Measurements from ENCODE around the gene OR51E2.
"Not testable (repeated sequence)": the region's sequence is repeated elsewhere in the genome, so short reads cannot be mapped to it uniquely, and the experiment has no call there.

Gene OR51E2, protein sequence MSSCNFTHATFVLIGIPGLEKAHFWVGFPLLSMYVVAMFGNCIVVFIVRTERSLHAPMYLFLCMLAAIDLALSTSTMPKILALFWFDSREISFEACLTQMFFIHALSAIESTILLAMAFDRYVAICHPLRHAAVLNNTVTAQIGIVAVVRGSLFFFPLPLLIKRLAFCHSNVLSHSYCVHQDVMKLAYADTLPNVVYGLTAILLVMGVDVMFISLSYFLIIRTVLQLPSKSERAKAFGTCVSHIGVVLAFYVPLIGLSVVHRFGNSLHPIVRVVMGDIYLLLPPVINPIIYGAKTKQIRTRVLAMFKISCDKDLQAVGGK

DNA sequence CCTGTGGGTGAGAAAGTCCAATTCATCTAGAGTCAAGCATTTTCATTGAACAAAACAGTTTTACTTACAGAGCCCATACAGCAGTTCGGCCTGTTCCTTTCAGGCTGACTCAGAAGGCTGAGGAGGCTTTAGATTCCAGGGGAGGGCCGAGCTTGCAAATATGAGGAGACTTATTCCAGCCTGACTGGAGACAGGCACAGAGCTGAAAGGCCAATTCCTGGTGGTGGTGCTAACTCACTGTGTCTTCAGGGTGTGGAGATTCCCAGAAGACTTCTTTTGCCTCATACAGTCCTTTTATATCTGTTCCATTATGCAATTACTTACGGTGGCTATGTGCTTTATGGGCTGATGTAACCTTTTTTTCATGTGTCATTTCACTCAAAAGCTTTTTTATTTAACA is at the start of gene OR51E2:
Gene OR51E2, minus strand, starts transcription at position 269 of the 400 bp plus-strand sequence. CDS start 15,142 bp downstream, outside the sequence.
- DNase-seq: no peak

DNA sequence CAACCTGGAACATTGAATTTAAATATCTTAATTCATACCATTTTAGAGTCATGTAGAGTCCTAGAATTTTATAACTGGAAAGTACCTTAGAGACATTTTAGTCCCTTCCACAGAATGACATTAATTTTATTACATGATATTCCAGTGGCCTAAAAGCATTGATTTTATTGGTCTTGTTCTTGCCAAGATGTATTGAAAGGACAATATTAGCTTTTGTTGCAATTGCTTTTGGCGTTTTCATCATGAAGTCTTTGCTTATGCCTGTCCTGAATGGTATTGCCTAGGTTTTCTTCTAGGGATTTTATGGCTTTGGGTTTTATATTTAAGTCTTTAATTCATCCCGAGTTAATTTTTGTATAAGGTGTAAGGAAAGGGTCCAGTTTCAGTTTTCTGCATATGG is 43.1 kb upstream of the OR51E2 start:
- no peak for DNase-seq

DNA sequence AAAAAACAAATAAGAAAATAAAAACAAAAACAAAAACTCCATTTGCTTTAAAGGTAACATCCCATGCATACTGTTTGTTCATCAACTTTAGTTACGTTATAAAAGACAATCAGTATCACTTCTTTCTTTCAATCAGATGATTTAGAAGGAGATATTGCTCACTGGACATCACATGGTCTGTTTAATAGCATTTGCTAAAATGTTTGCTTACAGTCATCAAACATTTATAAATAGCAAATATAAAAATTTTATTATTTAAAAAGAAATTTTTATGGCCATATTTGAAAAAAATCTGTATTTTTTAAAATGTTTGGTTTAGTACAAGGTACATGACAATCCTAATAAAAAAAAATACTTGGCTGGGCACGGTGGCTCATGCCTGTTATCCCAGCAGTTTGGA is 29.5 kb upstream of the OR51E2 start:
- no peak for DNase-seq

DNA sequence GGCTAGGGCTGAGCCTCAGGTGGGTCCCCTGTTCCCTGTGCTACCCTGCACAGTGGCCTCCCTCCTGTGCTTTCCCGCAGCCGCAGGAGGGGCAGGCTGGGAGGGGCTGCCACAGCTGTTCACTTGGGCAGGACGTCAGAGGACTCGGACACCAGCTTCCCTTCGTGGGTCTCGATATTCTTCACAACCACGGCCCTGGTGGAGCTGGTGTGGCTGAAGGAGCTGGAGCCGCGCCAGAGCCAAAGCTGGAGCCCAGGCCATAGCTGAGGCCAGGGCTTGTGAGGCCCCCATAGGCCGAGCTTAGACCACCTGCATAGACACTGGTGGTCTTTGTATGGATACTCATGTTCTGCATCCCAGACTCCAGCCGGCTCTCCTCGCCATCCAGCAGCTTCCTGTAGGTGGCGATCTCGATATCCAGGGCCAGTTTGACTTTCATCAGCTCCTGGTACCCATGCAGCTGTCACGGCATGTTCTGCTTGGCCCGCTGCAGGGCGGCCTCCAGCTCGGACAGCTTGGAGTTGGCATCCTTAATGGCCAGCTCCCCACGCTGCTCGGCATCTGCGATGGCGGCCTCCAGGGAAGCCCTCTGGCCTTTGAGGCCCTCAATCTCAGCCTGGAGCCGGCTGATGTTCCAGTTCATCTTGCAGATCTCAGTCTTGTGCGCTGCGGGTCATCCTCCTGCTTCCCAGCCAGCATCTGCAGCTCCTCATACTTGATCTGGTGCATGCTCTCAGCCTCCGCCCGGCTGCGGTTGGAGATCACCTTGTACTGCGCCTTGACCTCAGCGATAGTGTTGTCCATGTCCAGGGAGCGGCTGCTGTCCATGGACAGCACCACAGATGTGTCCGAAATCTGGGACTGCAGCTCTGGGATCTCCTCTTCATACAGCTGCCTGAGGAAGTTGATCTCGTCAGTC is 25.2 kb upstream of the OR51E2 start:
- not testable (repeated sequence) for DNase-seq

DNA sequence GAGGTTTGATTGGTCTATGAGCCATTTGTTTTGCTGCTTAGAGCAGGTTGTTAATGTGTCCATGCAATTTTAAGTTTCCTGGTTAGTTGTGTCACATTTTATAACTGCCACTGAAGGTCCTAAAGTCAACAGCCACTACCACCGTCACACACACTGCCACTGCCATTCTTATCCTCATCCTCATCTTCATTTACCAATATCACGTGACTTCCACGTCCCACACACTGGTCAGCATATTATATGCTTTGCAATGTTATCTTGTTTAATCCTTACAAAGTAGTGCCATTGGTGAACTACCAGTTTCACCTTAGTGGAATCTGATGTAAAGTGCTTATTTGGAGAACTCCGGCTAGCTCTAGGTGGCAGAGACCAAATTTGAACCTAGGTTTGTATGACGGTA is 16.6 kb upstream of the OR51E2 start:
- DNase-seq: no peak

DNA sequence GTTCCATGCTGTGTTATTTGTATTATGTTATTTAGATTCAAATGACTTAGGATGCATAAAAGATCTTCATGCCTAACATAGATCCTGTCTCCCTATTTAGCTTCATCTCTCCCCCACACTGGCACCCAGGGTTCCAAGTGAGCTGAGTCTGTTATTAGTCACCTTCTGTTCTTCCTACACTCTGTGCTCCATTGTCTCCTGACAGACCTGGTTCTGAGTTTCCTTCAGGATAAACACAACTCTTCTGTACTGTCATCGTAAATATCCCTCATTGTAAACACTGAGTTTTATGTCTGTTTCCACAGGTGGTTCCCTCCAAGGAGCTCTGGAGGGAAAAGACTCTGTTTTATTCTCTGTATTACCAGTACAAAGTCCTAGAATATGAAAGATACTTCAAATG is 15.6 kb upstream of the OR51E2 start:
- DNase-seq: no peak

DNA sequence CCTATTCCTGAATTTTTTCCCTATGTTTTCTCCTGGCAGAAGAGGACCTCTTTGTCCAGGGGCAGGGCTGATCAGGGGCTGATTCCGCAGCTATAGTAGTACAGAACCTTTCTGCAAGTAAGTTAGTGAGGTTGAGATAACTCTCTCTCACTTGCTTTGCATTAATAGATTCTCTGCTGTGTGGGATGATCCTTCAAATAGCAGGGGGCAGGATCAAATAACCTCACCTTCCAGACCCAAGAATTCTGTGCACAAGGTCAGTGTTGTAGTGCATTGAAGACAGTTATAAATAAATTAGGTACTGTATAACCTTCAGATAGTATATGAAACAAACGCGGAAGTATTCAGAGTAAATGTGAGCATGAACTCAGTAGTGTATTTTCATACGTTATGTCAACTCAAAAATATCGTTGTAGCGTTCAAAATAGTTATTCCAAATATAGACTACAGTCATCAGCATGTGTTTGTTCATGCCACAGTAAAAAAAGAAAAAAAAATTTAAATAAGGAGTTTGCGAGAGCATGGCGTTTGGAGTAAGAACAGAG is 7.2 kb upstream of the OR51E2 start:
- no peak for DNase-seq

DNA sequence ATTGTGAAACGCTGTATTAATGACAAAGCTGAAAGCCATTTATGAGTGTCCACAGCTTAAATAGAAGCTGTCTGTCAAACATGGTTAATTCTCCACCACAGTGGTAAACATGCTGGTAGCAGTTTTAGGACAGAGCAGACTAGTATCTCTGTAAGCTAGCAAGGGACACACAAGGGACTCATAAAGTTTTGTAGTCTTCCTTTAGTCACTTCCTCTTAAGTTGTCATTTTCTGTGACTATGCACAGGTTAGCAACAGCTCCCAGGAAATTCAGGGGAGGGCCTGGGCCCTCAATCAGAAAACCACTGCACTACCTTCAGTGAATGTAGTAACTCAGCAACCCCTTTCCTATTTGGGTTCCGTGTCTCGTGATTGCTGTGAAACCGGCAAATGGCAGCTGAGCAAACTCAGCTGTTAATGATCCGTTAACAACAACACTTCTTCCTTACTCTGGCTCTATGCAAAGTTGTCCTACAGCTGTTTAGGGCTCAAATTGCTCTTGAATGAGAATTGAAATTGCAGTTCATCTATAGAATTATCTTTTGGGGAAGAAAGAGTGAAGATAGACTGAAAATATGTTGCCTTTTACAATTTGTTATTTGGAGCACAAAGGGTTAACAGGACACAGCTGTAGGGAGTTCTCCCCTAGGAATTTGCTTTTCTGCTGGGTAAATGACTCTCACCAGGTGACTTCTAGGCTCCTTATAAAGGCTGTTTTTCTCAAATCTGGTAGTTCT is 6.6 kb upstream of the OR51E2 start, which contains the start of gene MMP26:
Gene MMP26, plus strand, starts transcription at position 731 of the 736 bp plus-strand sequence.
- no peak for DNase-seq

DNA sequence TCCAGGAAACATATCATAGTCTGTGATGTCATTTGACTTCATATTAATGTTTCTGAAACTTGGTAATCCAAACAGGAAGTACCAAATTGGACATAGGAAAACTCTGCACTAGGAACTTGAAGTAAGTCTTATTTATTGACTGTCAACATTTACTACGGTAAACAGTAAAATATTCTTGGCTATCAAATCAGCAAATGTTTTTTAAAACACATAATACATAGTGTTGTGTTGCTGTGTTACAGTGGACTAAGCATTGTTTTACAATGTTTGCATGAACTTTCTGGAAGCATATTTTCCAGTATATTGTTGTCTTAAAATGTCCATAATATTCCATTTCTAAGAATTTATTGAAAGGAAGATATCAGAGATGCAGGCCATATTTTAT is 2.8 kb upstream of the OR51E2 start:
- no peak for DNase-seq

DNA sequence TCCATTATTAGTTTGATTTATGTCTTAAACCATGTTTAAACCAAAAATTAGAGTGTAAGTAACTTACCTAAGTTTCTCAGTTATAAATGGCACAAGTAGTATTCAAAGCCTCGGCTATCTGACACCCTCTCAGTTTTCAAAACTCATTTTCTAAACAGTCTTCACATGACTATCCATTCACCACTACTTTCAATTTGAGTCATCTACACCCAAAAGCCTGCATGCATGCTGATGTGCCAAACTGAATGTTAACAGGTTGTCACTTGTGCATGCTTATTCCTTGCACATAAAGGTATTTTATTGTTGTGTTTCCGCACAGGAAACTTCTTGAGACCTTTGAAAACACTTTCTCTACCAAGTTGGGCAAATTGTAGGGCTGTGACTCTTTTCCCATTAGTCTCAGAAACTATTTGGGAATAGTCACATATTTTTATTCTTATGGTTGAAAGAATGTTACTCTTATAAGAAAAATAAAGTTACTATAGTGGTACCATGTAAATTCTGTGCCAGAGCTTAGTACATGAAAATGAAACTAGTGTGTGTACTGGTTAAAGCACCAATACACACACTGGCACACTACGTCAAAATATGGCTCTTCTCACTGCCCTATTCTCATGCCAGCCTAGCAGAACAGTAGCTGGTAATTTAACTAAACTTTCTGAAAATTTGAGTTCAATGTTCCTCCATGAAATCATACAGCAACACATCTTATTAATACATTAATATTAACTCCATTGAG is 2.2 kb upstream of the OR51E2 start:
- no peak for DNase-seq

DNA sequence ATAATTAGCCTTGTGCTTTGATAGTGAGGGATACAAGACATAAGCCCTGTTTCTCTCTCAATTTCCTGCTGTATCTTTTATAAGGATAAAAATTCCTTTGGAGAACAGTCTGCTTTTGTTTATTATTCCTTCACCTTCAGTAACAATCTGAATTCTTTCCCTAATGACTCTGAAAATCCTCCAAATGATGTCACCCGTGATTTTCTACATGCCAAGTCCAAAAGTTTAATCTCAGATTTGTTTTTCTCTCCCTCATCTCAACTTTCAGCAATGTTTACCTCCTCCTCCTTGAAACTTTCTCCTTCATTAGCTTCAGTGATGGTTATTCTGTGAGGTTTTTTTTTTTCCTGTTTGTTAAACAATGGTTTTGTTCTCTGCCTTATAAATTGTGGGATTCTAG is 2.2 kb downstream of the OR51E2 start:
- no peak for DNase-seq

DNA sequence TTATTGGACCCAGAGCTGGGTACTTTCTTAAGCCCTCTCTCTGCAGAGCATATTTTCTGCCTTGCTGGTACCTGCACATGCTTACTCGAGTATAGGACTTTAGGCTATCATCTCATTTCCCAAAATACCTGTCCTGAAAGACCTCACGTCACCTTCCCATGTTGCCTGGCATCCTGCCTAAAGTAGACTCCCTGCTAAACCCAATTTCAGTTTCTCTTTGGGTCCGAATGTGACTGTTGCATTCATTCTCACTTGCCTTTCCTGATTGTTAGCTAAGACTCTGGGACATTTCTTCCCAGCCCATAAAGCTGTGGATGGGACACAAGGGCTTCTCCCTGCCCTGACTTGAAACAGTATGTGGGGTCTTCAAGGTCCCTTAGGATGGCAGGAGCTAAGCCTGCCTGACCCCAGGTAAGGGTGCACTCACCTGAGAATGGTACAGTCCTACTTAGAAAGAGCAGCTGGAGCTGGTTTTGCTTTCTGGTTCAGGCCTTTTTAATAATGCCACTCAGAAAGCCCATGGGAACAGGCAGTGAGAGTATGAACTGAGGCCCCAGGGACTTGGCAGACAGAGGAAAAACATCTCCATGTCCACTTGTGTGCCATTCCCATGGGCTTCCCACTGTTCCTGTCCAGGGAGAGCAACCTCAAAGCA is 12.9 kb downstream of the OR51E2 start:
- no peak for DNase-seq

DNA sequence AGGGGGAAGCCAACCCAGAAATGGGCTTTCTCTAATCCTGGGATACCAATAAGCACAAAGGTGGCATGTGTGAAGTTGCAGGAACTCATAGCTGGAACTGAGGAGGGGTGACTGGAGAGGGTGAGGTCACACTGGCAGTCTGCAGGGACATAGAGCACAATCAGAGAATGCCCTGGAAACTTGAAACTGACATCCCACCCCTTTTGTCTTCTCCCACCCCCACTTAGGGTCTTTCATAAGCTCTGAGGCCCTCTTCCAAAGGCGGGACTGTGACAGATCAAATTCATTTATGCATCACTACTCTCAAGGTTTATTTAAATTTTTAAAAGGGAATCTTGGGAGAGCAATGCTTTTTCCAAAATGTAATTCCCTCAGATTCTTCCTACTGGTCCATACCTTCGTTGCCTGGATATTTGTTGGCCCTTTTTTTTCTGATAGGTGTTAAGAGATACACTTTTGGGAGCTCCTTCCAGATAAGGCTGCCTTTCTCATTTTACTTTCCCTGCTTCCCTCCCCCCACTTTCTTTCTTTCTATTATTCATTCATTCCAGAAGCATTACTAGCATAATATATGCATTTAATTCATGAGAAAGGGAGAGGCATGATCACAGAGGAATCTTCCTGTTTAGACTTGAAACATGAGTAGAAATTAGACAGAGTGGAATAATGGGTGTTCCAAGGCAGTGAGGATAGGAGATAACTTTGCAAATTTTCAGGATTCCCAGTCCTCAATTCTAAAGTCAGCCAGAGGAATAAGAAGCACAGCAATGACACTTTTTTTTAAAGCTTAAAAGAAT is 14.8 kb downstream of the OR51E2 start:
- DNase-seq: no peak

DNA sequence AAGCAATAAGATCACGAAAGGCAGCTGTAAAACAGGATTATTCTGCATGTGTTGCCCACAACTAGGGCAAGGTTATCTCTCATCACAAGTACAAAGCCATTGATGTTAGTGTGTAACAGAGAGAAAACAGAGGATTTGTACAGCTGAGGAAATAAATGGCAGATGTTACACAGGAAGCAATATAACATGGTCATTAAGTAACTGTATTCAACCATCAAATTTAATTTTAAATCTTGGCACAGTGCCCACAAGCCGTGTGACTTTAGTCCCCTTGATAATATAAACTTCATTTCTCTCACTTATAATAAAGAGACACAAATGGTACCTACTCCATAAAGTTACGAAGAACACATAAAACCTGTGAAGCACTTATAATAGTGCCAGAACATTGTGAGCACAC is 17.3 kb downstream of the OR51E2 start:
- DNase-seq: no peak

DNA sequence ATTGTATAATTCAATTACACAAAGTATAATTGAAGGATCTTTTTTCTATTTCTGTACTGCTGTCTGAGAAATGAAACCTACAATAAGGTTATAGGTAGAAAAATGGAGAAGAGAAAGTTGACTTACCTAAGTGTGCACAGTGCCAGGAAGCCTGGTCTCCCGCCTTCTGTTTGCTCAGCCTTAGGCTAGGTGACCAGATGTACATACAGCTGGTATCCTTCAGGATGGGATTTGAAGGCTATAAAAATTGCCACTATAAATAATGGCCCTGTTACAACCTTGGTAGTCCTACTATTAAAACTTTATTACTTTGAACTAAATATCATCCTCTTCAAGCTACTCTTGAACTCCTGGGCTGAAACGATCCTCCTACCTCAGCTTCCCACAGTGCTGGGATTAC is 19.7 kb downstream of the OR51E2 start:
- DNase-seq: no peak

DNA sequence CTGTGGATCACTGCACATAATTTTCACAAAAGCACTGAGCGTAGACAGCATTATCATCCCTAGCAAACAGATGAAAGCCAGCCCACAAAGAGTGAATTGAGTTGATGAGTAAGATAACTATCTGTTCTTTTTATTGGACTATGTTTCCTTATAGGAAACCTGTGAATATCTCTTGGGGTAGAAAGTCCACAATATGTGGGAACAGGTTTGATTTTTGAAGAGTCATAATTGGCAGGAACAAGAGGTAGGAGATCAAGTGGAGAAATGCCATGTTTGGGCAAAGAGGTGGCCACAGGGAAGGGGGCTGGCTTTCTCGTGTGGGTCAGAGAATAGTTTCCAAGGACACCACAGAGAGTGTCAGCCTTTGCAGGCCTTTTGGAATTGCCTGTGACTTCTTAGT is 23.9 kb downstream of the OR51E2 start:
- DNase-seq: no peak

DNA sequence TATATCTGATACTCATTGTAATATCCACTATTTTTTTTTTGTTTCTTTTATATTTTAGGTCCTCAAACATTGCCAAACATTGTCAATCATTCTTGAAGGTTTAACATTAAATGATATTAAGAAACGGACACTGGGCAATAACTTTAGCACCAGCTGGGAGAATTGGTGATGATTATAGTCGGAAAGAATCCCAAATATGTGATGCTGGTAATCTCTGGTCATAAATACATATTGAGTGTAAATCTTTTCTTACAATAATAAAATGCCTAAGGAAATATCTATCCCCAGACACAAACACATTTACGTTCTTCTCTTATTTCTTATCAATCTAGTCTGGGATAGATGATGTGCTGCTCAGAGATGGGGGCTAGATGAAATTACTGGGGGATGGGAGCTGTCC is 25.2 kb downstream of the OR51E2 start:
- DNase-seq: no peak

DNA sequence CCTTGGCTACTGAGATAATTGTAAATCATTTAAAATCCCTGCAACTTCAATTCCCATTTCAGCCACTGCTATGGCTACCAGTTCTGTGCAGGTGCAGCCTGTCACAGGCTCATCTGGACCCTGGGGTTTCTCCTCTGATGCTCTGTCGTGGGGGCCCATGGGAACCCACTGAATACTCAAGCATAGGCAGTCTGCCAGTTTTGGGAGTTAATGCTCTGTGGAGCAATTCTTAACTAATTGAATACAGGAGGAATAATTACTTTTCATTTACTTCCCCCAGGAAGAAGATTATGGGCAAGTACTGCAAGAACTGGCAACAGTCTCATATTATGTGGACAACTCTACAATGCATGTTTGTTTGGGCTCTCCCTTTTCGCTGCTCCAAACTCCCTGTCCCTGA is 25.9 kb downstream of the OR51E2 start:
- no peak for DNase-seq

DNA sequence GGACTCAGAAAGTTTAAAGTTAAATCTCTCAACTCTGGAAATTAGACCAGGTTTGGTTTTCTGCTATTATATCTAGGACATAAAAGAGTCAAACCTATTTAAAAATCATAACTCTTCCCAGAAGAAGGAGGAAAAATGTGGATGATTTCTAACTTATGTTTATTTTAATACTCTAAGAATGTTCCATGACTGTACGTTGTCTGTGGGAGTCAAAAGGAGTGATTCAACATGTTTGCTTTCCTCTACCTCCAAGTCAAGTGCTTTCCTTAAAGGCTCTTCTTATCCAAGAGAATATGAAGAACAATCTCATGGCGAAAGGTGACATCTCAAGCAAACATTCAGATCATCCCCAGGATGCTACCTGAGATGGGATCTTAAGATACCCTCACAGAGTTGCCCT is 32.2 kb downstream of the OR51E2 start:
- no peak for DNase-seq

DNA sequence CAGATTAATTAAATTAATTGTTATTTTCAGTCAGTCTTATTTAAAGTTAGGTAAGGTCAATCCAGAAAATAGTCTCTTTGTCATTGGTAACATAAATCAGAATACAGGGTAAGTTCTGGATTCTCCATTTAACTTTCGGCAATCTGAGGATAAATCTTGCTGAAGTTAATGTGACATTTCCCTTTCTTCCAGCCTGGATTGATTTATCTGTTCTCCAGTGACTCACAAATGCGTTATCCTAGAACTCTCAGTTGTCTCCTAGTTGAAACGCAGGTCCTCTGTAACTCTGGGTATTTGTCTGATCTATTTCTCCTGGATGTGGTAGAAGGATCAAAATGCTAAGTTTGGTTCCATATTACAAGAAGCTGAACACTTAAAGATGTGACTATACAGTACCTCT is 32.9 kb downstream of the OR51E2 start:
- DNase-seq: no peak

DNA sequence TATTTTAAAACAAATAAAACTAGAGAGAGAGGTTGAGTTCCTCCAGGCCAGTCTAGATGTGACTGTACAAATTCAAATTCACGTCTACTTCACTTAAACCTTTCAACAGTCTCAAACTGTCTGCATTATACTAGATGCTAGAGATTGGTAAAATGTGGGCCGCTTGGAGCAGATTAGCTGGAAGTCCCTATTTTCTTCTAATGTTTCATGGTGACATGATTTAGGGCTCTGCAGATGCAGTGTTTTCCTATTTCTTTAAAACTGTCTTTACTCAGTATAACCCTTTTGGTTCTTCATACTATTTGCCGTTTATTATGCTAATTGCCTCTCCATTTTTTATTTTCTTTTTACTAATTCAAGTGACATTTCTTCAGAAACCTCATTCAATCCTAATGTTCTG is 33.5 kb downstream of the OR51E2 start:
- DNase-seq: no peak

Measured in activated CD4-positive, CD25-positive, alpha-beta regulatory T cell (primary cell).